ENCODE data around the gene CNTN6. TPM values are rescaled to one million over a fixed set of nuclear protein-coding genes. Genes with fewer than 3 reads are reported as not detected.

The CNTN6 gene
- total RNA-seq, 4 donors from 2014 or later, result not detected

DNA sequence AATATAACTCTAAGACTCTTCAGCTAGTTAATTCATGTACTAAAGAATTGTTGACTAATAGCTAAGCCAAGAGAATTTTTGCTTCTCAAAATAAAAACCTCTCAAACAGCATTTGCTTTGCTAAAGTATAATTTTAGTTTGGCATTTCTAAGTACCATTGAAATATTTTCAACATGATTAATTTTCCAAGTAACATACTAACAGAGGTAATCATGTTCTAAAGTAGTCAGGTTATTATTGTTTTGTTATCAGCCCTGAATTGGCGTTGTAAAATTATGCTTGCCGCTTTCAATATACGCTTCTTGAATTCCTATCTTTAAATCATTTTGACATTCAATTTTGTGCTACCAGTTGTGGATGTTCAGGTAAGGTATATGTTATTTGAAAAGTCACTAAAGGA, 134.3 kb downstream of the CNTN6 start:
- in situ Hi-C loops (cut with MboI; ENCODE audit: low pct_ligation_motif_present in 1 of 4, low pct_unique_long_range_greater_than_20kb in 1 of 4, low sequenced_read_pairs in 3 of 4), result no loop called here
- intact Hi-C loops (cut with DNase I; ENCODE audit: low total_unique reads), result no loop called here
- H3K4me1 ChIP-seq, result no peaks in the 10 kb centered on the region

GRCh38 chr3:1228289-1228688, 135.5 kb downstream of the CNTN6 start:
- Histone ChIP-seq H3K4me3 (no peak overlapping the region), H3K27me3 (no peaks in the 10 kb centered on the region), H3K36me3 (no peaks in the 10 kb centered on the region), H3K27ac (no peak overlapping the region), H3K4me1 (no peaks in the 10 kb centered on the region), H3K9me3 (no peaks in the 10 kb centered on the region)
- no peak for DNase-seq
- in situ Hi-C loops (cut with MboI; ENCODE audit: low pct_ligation_motif_present in 1 of 4, low pct_unique_long_range_greater_than_20kb in 1 of 4, low sequenced_read_pairs in 3 of 4), result no loop called here
- intact Hi-C loops (cut with DNase I; ENCODE audit: low total_unique reads), result no loop called here
- TF ChIP-seq CTCF (IDR thresholded peaks at IDR 0.05) (no peak), POLR2A (IDR thresholded peaks at IDR 0.05) (no peak), EP300 (IDR thresholded peaks at IDR 0.05; ENCODE audit: low read depth) (no peak), POLR2AphosphoS5 (IDR thresholded peaks at IDR 0.05) (no peak)
- WGBS, 2 donors (ENCODE audit: low coverage in 1 of 2), result 61 to 62% methylated on average over 4 of the region's 4 CpGs

More for the DNA sequence above, 134.3 kb downstream of the CNTN6 start:
- Histone ChIP-seq H3K9me3 (no peaks in the 10 kb centered on the region), H3K27me3 (no peaks in the 10 kb centered on the region), H3K4me3 (no peak overlapping the region), H3K27ac (no peak overlapping the region), H3K36me3 (no peaks in the 10 kb centered on the region)
- no peak for DNase-seq
- TF ChIP-seq EP300 (IDR thresholded peaks at IDR 0.05; ENCODE audit: low read depth), result no peak
- no peak for TF ChIP-seq POLR2A (IDR thresholded peaks at IDR 0.05)
- WGBS, 2 donors (ENCODE audit: low coverage in 1 of 2), result 68 to 80% methylated on average over 3 of the region's 3 CpGs

GRCh38 chr3:1230920-1231319, 138.1 kb downstream of the CNTN6 start:
- WGBS, 2 donors (ENCODE audit: low coverage in 1 of 2), result 85 to 90% methylated on average over 3 to 4 of the region's 4 CpGs
- in situ Hi-C loops (cut with MboI; ENCODE audit: low pct_ligation_motif_present in 1 of 4, low pct_unique_long_range_greater_than_20kb in 1 of 4, low sequenced_read_pairs in 3 of 4) (no loop called here), intact Hi-C loops (cut with DNase I; ENCODE audit: low total_unique reads) (no loop called here)
- Histone ChIP-seq H3K4me3 (no peak overlapping the region), H3K27ac (no peak overlapping the region), H3K4me1 (no peaks in the 10 kb centered on the region), H3K36me3 (no peaks in the 10 kb centered on the region), H3K27me3 (no peaks in the 10 kb centered on the region), H3K9me3 (no peaks in the 10 kb centered on the region)
- no peak for TF ChIP-seq POLR2A (IDR thresholded peaks at IDR 0.05)
- TF ChIP-seq EP300 (IDR thresholded peaks at IDR 0.05; ENCODE audit: low read depth), result no peak
- no peak for TF ChIP-seq CTCF (IDR thresholded peaks at IDR 0.05)
- TF ChIP-seq POLR2AphosphoS5 (IDR thresholded peaks at IDR 0.05), result no peak
- DNase-seq, result no peak

DNA sequence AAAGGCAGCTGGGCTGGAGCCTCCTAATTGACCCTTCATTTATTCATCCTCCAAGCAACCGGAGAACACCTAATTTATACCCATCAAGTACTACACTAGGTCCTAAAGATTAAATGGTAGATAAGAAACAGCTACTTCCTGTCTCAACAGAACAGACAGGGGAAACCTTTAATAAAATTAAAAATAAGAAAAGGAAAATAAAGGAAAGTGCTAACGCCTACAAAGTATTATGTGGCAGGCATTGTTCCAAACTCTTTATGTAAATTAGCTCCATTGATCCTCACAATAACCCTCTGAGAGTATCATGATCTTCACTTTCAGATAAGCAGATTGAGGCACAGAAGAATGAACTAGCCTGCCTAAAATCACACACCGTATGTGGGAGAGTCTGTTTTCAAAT, 139.5 kb downstream of the CNTN6 start:
- Histone ChIP-seq H3K27me3 (no peaks in the 10 kb centered on the region), H3K4me3 (no peak overlapping the region), H3K27ac (no peak overlapping the region), H3K9me3 (no peaks in the 10 kb centered on the region), H3K36me3 (no peaks in the 10 kb centered on the region), H3K4me1 (no peaks in the 10 kb centered on the region)
- no peak for DNase-seq
- in situ Hi-C loops (cut with MboI; ENCODE audit: low pct_ligation_motif_present in 1 of 4, low pct_unique_long_range_greater_than_20kb in 1 of 4, low sequenced_read_pairs in 3 of 4) (no loop called here), intact Hi-C loops (cut with DNase I; ENCODE audit: low total_unique reads) (no loop called here)
- TF ChIP-seq EP300 (IDR thresholded peaks at IDR 0.05; ENCODE audit: low read depth) (no peak), POLR2A (IDR thresholded peaks at IDR 0.05) (no peak), CTCF (IDR thresholded peaks at IDR 0.05) (no peak), POLR2AphosphoS5 (IDR thresholded peaks at IDR 0.05) (no peak)
- WGBS, 2 donors (ENCODE audit: low coverage in 1 of 2), result 62 to 69% methylated on average over 2 to 3 of the region's 3 CpGs

- Histone ChIP-seq H3K9me3 (no peaks in the 10 kb centered on the region), H3K36me3 (no peaks in the 10 kb centered on the region), H3K27ac (no peak overlapping the region), H3K4me1 (no peaks in the 10 kb centered on the region), H3K27me3 (no peaks in the 10 kb centered on the region), H3K4me3 (no peak overlapping the region)
- in situ Hi-C loops (cut with MboI; ENCODE audit: low pct_ligation_motif_present in 1 of 4, low pct_unique_long_range_greater_than_20kb in 1 of 4, low sequenced_read_pairs in 3 of 4), result no loop called here
- no peak for DNase-seq
- WGBS, 2 donors (ENCODE audit: low coverage in 1 of 2), result 81 to 100% methylated on average over 1 to 8 of the region's 8 CpGs
- intact Hi-C loops (cut with DNase I; ENCODE audit: low total_unique reads), result no loop called here
- TF ChIP-seq POLR2AphosphoS5 (IDR thresholded peaks at IDR 0.05) (no peak), EP300 (IDR thresholded peaks at IDR 0.05; ENCODE audit: low read depth) (no peak), CTCF (IDR thresholded peaks at IDR 0.05) (no peak), POLR2A (IDR thresholded peaks at IDR 0.05) (no peak)
Observed at GRCh38 chr3:1235526-1236120, 142.8 kb downstream of the CNTN6 start.

All from transverse colon (tissue), 4 donors.